ENCODE data around the gene CP. TPM values are rescaled to one million over a fixed set of nuclear protein-coding genes. Genes with fewer than 3 reads are reported as not detected.
"Not testable (repeated sequence)": the region's sequence is repeated elsewhere in the genome, so short reads cannot be mapped to it uniquely, and the experiment has no call there.

CP gene
- total and polyA plus RNA-seq, 2 experiments from 2014 or later, result 2.8 to 3.6 TPM

- no peak overlapping the region for H3K4me3 ChIP-seq
- Mint-ChIP-seq H3K9me3 (no peaks in the 10 kb centered on the region; the same call in 2 of the 3 replicates), H3K36me3 (ENCODE audit: low read depth) (peaks cover 3% of the 10 kb centered on the region; the same call in 1 of the 3 replicates), H3K27ac (no peak overlapping the region), H3K4me1 (peaks cover 4% of the 10 kb centered on the region; the same call in 2 of the 3 replicates), H3K4me3 (no peak overlapping the region), H3K27me3 (ENCODE audit: insufficient read depth, low read depth, poor library complexity) (peaks cover 6% of the 10 kb centered on the region)
- peak overlapping the region; percentile 83; the same call in 1 of the 2 replicates for H2AFZ ChIP-seq
- no peaks in the 10 kb centered on the region for H3K36me3 ChIP-seq (ENCODE audit: insufficient read depth)
- no peaks in the 10 kb centered on the region for H3K79me2 ChIP-seq (replicated peaks; ENCODE audit: insufficient read depth)
- no peak for TF ChIP-seq EZH2phosphoT487 (IDR thresholded peaks at IDR 0.05; ENCODE audit: unreplicated experiment)
- no peaks in the 10 kb centered on the region for H4K20me1 ChIP-seq (replicated peaks; ENCODE audit: insufficient read depth)
- no peaks in the 10 kb centered on the region for H3K4me1 ChIP-seq (ENCODE audit: insufficient read depth)
- no peak overlapping the region for H3K27ac ChIP-seq (ENCODE audit: low read depth)
- no peak overlapping the region for H3K4me2 ChIP-seq
- ATAC-seq, result no peak
- H3K9me2 ChIP-seq (ENCODE audit: insufficient read depth), result no peaks in the 10 kb centered on the region
- no peaks in the 10 kb centered on the region for H3F3A ChIP-seq (replicated peaks; ENCODE audit: low read depth)
- H3K27me3 ChIP-seq (ENCODE audit: insufficient read depth), result no peaks in the 10 kb centered on the region
- DNase-seq (ENCODE audit: low spot score), result no peak
Observed at GRCh38 chr3:149223461-149223820, 1.8 kb upstream of the CP start.

GRCh38 chr3:149219380-149220121 is 2.1 kb downstream of the CP start:
- H3K4me1 ChIP-seq (ENCODE audit: insufficient read depth); H3K36me3 Mint-ChIP-seq (ENCODE audit: low read depth); H3K79me2 ChIP-seq (replicated peaks; ENCODE audit: insufficient read depth); H3K36me3 ChIP-seq (ENCODE audit: insufficient read depth); H3K4me2 ChIP-seq; H3K4me3 Mint-ChIP-seq; DNase-seq (ENCODE audit: low spot score); H3F3A ChIP-seq (replicated peaks; ENCODE audit: low read depth); ATAC-seq; H3K27me3 ChIP-seq (ENCODE audit: insufficient read depth); H3K27me3 Mint-ChIP-seq (ENCODE audit: insufficient read depth, low read depth, poor library complexity); H4K20me1 ChIP-seq (replicated peaks; ENCODE audit: insufficient read depth); H3K9me2 ChIP-seq (ENCODE audit: insufficient read depth); H3K4me3 ChIP-seq; H3K27ac Mint-ChIP-seq; H3K27ac ChIP-seq (ENCODE audit: low read depth); H3K9me3 Mint-ChIP-seq: not testable (repeated sequence)
- H2AFZ ChIP-seq, result peak overlapping the region; percentile 77; the same call in 1 of the 2 replicates
- H3K4me1 Mint-ChIP-seq, result peaks cover 13% of the 10 kb centered on the region

- Histone ChIP-seq H3K27me3 (ENCODE audit: insufficient read depth) (no peaks in the 10 kb centered on the region), H3K36me3 (ENCODE audit: insufficient read depth) (no peaks in the 10 kb centered on the region), H4K20me1 (replicated peaks; ENCODE audit: insufficient read depth) (no peaks in the 10 kb centered on the region), H2AFZ (peak overlapping the region; percentile 40), H3K4me3 (no peak overlapping the region), H3K4me1 (ENCODE audit: insufficient read depth) (peaks cover 7% of the 10 kb centered on the region), H3K27ac (ENCODE audit: low read depth) (no peak overlapping the region), H3F3A (replicated peaks; ENCODE audit: low read depth) (no peaks in the 10 kb centered on the region), H3K4me2 (no peak overlapping the region), H3K79me2 (replicated peaks; ENCODE audit: insufficient read depth) (no peaks in the 10 kb centered on the region), H3K9me2 (ENCODE audit: insufficient read depth) (0 out of 2 replicates have a peak, but pooled peaks cover 3% of the 10 kb centered on the region)
- H3K27ac Mint-ChIP-seq, result no peak overlapping the region
- ATAC-seq (no peak), DNase-seq (ENCODE audit: low spot score) (no peak)
- no peaks in the 10 kb centered on the region for H3K9me3 Mint-ChIP-seq
- H3K4me1 Mint-ChIP-seq, result peaks cover 13% of the 10 kb centered on the region
- H3K36me3 Mint-ChIP-seq (ENCODE audit: low read depth), result peaks cover 3% of the 10 kb centered on the region; the same call in 1 of the 3 replicates
- no peak overlapping the region for H3K4me3 Mint-ChIP-seq
- H3K27me3 Mint-ChIP-seq (ENCODE audit: insufficient read depth, low read depth, poor library complexity), result peaks cover 3% of the 10 kb centered on the region
- no peak for TF ChIP-seq EZH2 (IDR thresholded peaks at IDR 0.05; ENCODE audit: low read depth, unreplicated experiment)
- TF ChIP-seq JUNB (IDR thresholded peaks at IDR 0.05; ENCODE audit: unreplicated experiment), result no peak
- no peak for TF ChIP-seq ETS1 (IDR thresholded peaks at IDR 0.05)
- TF ChIP-seq ZNF462 (CRISPR knock-in tag; IDR thresholded peaks at IDR 0.05), result no peak
- TF ChIP-seq NANOG (IDR thresholded peaks at IDR 0.05; ENCODE audit: borderline replicate concordance), result no peak
- TF ChIP-seq ZNF331 (CRISPR knock-in tag; IDR thresholded peaks at IDR 0.05; ENCODE audit: low read depth), result no peak
Observed at GRCh38 chr3:149217347-149217746, 4.3 kb downstream of the CP start.
